CD4-positive, alpha-beta T cell treated with Interleukin-6 for 4 hours (primary cell): Measurements from ENCODE around the gene CCDC178.
"Not testable (repeated sequence)": the region's sequence is repeated elsewhere in the genome, so short reads cannot be mapped to it uniquely, and the experiment has no call there.

Experiments used
- DNase-seq: peaks from one replicate; pipeline ENCODE4 v3.0.0-alpha.2; 2020; ENCODE audit warnings: mixed read lengths

The CCDC178 gene

DNA sequence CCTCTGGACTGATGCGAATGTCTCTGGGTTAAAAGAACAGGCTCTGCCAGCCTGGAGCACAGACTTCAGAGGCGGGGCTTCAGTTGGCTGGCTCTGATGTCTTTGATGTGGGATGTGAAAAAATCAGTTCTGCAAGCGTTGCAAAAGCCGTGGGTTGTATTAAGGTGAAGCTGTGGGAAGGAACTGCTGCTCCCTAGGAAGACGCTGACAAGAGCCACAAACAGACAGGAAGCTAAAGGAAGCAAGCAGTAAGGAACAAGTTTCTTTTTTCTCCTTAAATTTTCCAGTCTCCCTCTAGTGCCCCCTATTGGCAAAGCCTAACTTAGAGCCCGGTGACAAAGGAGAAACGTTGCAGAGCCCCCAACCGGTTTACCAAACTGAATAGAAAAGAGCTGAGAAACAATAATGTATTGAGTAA, 239.0 kb downstream of the CCDC178 start:
- no peak for DNase-seq

DNA sequence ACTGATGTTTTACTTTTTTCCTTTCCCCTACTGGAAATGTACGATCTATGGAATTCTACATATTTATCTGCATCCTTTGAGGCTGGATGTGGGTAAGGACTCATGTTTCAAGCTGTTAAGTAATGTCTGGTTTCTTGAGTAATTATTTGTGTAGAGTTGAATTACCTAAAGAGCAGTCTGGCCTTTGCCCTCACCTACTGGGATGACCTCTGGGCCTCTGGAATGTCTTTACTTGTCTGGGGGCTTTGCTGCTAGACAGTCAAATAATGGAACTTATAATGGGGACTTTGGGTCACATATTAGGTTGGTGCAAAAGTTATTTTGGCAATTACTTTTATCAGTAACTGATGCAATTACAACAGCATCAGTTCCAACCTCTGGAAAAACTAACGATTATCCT, 244.7 kb downstream of the CCDC178 start:
- DNase-seq: no peak

DNA sequence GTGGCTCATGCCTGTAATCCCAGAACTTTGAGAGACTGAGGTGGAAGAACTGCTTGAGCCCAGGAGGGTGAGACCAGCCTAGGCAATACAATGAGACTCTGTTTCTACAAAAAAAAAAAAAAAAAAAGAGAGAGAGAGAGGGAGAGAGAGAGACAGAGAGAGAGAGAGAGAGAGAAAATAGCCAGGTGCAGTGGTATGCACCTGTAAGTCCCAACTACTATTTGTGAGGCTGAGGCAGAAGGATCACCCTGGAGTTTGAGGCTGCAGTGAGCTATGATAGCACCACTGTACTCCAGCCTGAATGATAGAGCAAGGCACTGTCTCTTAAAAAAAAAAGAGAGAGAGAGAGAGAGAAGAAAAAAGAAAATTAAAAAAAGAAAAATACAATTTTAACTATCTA, 245.7 kb downstream of the CCDC178 start:
- no peak for DNase-seq

DNA sequence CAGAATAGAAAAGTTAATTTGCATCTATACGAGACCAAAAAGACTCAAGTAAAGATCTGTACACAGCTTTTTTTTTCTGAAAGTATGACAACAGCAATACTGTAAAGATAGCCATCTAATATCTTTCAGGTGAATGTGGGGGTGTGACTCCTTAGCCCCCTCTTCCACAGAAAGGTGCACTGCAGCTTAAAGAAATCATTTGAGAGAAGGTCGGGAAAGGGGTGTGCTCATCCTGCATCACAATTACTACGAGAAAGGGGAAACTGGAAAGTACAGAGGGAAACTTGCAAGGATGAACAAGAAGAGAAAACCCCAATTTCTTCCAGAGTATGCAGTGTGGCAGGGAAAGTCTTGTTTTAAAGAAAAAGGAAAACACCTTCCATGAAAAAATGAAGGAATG, 255.6 kb downstream of the CCDC178 start:
- DNase-seq: no peak

DNA sequence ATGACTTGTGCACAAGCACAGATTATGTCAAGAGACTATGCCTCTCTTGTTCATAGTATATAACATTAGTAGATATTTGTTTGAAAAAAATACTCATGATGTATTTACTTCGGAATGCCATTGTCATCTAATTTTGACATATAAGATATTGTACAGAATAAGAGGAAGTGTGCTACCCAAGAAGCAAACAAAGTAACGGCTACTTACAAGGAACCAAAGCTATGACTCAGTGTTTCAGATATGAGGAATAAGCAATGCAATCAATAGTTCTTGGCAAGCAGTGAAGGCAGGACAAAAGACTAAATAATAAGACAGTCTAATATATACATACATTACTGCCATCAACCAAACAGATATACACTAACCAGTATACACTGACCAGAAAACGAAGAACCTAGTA, 256.3 kb downstream of the CCDC178 start:
- no peak for DNase-seq

DNA sequence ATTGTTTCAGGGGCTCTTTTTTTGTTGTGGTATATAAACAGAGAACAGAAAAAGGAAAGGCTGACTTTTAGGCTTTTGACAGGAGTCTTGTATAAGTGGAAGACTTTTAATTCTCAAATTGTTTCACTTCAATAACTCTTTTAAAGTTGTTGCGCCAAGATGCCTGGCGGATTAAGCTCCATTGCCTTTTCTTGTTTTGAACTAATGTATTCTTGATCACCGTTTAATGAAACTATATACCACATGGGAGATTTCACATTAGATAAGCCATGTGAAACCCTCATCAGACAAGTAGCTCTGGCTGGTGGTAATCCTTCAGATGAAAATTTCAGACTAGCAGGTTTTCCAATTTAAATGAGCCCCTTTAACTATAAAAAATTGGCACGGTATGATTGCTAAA, 257.4 kb downstream of the CCDC178 start:
- no peak for DNase-seq

DNA sequence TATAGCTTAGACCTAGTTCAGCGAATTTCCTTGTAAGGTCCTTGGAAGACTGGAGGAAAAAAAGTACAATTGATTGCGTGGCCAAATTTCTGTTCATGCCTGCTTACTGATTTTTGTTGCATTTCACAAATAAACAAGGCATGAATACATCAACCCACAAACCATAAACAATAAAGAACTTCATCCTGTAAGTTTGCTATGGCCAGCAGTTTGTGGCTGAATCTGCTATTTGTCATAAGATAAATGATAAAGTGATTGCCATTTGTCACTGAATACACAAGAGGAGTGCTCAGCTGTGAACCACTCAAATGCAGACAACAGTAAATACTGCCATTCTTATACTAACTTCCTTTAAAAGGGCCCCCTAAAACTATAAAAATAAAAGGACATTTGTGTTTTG, 259.5 kb downstream of the CCDC178 start:
- no peak for DNase-seq

DNA sequence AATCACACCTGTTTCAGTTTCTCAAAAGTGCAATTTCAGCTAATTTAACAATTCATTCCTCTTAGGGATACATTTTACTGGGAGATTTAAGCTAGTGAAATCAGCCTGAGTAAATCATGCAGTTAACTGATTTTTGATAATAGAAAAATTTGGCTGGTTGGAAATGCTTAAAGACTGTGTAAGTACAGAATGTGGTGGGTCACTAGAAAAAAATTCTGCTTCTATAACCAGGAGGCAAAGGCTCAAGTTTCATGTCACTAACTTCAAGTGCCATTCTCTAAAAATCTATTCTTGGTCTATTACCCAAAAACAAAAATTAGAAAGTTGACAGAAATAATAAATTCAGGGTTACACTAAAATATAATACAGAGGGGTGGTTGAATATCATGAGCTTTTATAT, 271.3 kb downstream of the CCDC178 start:
- DNase-seq: no peak

DNA sequence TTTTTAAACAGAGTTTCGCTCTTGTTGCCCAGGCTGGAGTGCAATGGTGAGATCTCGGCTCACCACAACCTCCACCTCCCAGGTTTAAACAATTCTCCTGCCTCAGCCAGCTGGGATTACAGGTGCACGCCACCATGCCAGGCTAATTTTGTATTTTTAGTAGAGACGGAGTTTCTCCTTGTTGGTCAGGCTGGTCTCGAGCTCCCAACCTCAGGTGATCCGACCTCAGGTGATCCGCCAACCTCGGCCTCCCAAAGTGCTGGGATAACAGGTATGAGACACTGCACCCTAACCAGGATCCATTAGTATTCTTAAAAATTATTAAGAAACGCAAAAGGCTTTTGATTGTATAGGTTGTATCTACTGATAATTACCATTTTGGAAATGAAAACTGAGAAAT, 276.4 kb downstream of the CCDC178 start:
- not testable (repeated sequence) for DNase-seq

DNA sequence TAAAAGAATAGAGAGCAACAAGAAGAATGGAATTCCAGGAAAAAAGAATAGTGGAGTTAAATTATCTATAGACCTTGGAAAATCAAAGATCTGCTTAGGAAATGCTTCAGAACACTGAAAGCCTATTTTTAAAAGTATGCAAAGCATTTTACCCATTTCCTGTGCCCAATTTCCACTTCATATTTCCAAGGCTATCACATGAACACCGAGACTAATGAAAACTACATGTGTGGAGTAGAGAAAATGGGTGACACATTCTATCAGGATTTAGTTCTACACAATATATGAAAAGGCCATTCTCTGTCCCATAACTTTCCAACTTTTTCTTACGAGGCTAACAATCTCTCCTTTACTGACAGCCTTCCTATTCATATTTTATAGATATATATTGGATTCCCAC, 279.4 kb downstream of the CCDC178 start:
- DNase-seq: no peak

DNA sequence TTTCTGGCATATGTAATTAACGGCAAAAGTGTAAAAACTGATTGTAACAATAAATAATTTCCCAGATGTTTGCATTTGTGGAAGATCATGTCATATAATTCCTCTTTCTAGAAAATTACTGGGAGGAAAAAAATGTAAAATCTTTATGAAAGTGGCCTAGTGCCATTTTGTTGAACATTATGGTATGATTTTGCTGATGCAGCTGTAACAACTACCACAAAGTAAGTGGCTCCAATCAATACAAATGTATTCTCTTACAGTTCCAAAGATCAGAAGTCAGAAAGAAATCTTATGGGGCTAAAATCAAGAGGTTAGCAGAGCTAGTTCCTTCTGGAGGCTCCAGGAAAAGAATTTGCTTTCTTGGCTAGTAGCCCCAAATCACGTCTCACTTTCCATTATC, 281.4 kb downstream of the CCDC178 start:
- no peak for DNase-seq

DNA sequence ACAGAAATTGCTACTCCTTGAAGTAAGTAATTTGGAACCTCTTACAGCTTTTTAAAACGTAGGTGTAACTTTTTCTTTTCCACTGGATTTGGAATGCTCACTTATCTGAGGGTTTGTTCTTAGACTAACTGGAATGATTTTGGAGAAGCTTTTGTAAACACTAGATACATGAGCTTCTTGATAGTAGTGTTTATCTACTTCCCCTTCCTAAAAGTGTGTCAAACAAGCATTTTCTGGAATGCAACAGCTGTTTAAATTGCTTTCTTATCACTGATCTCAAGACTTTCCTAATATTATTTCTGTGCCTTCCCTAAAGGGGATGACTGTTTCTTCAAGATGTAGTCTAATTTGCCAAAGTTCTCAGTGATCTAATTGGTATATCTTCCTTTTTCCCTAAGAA, 282.6 kb downstream of the CCDC178 start:
- no peak for DNase-seq

DNA sequence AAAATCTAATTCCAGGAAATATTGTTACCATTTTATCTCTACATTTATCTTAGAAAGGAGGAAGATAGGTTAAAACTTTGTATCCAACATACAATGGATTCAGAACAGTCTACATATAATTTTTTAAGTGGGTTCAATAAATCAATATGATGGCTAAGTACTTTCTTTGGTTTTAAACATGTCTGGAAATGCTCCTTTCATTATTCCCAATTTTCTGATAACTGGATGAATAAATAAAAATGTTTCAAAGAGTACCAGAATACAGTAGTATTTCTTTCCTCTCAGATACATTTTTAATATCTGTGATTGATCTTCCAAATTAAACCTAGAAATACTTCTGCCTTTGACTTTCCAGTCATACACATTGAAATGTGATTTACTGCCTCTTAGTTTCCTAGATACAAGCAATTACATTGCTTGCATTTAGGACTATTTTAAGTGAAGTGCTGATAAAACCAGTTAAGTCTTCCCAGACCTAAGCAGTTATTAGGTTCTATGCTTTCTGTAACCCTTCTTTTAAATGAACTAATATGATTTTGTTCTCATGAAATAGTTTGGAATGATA, 283.5 kb downstream of the CCDC178 start:
- DNase-seq: no peak

DNA sequence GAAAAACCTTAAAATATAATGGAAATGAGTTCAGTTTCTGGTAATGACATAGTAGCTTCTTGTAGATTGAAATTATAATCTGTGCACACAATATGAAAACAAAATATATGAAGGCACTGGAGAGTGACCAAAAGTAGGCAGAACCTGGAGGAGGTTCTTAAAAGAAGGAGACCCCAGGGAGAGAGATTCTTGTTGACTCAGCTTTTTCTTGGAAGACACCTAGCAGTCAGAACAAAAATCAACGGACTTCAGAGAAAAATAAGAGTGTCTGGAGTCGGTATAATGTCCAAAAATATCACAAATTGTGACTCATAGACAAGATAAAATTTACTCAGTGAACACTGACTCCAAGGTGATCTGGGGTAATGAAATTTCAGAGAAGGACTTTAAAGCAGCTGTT, 286.5 kb downstream of the CCDC178 start:
- no peak for DNase-seq

DNA sequence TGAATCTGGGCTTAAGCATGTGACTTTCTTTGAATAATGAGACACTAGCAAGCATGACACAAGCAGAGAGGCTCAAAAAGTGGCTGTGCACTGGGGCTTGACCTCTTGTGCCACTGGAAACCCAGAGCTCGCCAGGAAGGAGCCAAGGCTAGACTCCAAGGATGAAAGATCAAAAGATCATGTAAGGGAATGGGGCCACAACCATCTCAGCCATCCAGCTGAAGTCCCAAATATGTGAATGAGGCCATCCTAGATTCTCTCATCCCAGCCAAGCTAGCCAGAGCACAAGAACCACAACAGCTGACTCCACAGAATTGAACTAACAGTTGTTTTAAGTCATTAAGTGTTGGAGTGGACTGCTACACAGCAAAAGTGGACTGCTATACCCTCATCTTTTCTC, 288.1 kb downstream of the CCDC178 start:
- DNase-seq: no peak

DNA sequence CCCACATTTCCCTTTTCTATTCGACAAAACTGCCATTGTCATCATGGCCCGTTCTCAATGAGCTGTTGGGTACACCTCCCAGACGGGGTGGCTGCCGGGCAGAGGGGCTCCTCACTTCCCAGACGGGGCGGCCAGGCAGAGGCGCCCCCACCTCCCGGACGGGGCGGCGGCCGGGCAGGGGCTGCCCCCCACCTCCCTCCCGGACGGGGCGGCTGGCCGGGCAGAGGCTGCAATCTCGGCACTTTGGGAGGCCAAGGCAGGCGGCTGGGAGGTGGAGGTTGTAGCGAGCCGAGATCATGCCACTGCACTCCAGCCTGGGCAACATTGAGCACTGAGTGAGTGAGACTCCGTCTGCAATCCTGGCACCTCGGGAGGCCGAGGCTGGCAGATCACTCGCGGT, 292.7 kb downstream of the CCDC178 start:
- DNase-seq: not testable (repeated sequence)

DNA sequence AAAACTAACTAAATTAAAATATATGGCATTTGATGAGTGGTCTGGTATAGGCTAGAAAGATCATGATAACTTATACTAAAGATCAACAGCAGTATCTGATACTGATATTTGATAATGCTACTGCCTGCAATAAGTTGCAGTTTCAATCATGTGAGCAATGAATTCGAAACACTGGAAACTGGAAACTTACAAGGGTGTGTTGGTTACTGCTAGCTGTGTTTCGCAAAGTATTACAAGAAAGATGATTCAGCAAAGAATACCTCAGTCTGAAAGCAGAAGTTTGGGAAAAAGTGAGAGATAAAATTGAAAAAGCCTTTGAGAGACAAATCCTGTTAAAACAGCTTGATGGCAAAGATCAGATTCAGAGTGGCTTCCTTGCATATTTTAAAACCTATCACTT, 294.5 kb downstream of the CCDC178 start:
- no peak for DNase-seq

DNA sequence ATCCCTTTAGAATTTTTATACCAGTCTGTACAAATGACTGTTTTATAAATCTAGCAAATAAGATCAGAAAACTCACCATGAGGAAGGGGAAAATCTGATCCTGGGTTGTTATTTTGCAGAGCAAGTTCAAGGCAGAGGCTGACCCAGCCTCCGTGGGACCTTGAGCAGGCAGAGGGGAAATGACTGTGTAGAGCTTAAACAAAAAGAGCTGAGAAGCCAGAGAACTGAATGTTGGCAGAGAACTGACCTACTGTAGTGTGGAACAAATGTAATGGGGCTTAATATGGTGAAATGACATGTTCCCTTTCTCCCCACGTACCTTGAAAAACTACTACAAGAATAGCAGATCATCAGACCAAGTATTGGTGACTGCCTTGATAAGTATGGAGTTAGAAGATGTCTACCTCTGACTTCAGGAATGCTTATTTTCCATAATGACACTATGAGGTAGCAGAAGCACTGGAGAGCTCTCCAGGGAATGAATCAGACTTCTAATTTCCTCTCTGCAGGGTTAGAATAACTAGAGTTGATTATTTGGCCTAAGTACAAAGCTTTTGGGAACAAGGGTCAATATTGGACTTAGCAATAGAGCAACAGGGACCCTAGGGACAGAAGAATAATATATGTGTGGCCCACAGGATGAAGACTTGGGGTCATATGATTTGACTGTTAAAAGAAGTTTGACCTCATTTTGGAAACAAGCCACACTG, 304.4 kb downstream of the CCDC178 start:
- DNase-seq: no peak

DNA sequence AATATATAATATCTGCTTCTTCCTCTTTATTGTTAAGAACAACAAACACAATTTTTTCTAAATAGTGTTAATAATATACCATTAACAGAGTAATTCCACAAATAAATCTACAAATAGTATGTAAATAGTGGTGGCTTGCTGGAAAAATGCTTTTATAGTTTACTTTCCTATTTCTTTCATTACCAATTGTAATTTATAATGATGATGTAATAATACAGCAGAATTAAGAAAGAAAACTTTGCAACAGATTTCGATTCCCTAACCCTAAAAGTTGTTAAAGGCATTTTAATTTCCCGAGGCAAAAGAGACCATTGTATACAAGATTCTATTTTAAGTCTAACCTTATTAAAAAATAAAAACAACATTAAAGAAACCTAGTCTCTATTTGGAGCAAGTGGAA, 307.9 kb downstream of the CCDC178 start:
- DNase-seq: no peak

DNA sequence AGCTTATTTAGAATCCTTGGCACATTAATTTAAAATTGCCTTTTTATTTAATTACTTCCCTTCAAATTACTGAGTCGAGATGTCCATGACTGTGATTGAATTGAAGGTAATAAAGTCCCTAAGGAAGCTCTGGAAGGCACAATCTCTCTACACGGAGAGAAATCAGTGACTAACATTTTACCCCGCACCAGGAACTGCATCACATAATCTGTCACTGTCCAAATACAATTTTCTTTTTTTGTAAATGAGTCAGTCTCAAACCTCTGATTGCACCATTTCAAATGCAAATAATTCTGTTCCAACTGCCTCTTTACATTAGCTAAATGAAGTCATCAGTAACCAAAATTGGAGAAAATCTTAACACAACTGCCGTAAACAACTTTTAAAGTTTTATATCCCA, 311.9 kb downstream of the CCDC178 start:
- no peak for DNase-seq

DNA sequence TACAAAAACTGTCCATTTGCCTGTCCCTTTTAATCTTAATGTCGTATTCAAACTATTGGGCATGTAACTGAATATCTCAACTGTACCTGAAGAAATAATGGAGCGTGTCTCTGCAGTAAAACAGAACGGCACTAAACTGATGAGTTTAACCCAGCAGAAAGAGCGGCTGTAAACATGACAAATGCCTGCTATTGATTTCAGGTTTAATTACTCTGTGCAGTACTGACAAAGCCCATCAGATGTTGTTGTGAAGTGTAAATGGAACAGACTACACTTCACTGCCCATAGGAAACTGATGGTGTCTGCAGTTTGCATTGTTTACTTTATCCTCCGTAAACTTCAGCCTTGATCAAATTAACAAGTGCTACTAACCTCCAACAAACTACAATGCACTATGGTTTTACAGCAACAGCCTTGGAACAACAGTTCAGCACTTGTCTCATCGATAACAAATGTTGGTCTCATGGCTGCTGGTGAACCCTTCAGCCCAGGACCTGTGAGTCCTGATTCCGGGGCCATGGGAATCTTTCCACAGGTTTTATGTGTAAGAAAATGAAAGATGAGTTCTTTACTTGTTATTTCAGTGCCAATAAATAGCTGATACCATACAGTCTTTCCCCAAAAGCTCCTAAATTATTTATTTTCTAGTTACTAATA, 316.5 kb downstream of the CCDC178 start:
- no peak for DNase-seq

DNA sequence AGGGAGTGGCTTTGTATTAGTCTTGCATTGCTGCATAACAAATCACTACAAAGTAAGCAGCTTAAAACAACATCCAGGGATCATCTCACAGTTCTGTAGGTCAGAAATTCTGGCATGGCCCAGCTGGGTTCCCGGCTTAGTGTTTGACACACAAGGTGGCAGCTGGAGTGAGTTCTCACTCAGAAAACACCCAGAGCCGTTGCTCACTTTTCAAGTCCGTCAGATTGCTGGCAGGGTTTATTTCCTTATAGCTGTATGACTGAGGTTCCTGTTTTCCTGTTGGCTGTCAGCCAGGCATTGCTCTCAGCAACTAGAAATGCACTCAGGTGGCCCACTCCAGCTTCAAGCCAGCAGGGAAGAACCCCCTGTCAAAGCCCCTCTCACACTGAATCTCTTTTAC, 324.1 kb downstream of the CCDC178 start:
- DNase-seq: no peak

DNA sequence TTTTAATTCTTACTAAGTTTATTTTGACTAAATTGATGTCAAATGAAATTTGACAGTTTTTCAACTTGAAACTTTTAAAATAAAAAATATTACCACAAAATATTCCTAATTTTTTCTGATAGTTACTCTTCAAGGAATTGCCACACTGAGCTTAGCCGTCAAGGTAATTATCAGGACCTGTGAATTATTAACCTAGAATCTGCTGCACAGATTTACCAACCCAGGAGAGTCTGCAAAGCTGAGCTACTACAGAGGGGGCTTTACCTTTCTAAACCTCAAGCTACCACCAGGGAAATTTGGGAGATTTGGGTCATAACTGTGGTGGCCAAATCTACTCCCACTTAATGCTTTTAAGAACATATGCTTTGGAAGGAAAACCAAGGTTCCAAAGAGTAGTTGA, 324.6 kb downstream of the CCDC178 start:
- no peak for DNase-seq

DNA sequence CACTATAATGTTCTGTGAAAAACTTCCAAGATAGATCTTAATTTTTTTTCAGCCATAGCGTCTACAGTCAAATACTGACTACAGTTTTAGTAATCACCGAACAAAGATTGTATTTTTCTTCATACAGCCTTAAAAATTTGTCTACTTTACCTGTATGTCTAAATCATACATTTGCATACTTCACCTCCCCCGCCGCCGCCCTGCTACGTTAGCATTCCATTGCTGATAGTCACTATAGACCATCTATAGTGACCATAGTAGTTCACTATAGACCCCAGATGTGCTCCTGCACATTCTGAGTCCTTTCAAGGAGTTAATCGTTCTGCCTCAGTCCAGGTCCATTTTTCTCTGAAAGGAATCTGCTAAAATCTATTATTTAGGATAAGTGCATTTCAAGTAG, 325.0 kb downstream of the CCDC178 start:
- no peak for DNase-seq

DNA sequence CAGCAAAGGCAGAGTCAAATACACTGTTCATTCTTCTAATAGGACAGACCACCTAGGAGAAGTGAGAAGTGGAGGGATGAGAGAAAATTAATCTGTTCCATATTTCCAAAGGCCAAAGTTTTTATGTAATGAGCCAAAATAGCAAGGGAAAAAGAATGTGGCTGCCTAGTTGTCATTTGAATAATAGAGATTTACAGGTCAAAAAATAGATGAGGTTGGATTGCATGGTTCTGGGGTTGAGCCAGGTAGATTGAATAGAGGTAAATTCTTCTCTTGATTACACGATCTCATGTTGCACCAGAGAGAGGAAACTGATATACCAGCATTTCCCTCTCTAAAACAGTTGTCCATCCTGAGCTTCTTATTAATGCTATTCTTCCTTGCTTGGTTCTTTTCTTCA, 325.8 kb downstream of the CCDC178 start:
- DNase-seq: no peak
